Measurements from ENCODE around the gene SHROOM3. TPM values are rescaled to one million over a fixed set of nuclear protein-coding genes. Genes with fewer than 3 reads are reported as not detected.
A peak's percentile ranks its signal among the peaks of the same experiment; 100 is the strongest.

The SHROOM3 gene
- total RNA-seq, 1 experiment from 2014 or later = 27.6 TPM

DNA sequence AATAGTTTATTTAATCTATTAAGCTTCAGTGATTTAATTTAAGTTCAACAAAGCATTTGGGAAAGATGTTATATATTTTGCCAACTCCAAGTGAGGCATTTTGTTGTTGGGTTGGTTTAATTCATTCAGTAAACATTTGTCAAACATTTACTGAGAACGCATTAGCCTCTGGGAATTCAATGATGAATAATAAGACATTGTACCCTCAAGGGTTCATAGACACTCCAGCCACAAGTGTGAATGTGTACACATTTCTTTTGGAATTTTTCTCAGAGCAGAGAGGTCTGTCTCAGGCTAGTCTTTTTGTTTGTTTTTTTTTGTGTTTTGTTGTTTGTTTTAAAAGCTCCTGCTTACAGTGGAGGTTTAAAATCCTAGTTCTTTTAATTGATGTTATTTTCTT lies 259.0 kb downstream of the SHROOM3 start:
- Mint-ChIP-seq H3K36me3 (ENCODE audit: insufficient read depth in 1 of 3, low read depth in 3 of 3) (peaks cover 0 to 6% (median 3%) of the 10 kb centered on the region in 3 experiments; a peak in 1 of 7 replicates), H3K27ac (peak overlapping the region in 2 of 3 experiments; percentile 40 to 51; a peak in 3 of 7 replicates), H3K4me1 (peaks cover 64 to 70% of the 10 kb centered on the region in 2 experiments), H3K9me3 (no peaks in the 10 kb centered on the region), H3K4me3 (no peak overlapping the region), H3K27me3 (ENCODE audit: low read depth) (no peaks in the 10 kb centered on the region)
- Histone ChIP-seq H2BK5ac (ENCODE audit: insufficient read length, low read length) (no peak overlapping the region), H3K9me3 (ENCODE audit: control insufficient read depth, low read depth, low read length) (no peaks in the 10 kb centered on the region), H3K23me2 (ENCODE audit: insufficient read length, low read depth, low read length, poor library complexity, severe bottlenecking) (peaks cover 8% of the 10 kb centered on the region), H3K18ac (ENCODE audit: insufficient read length, low read depth, low read length) (no peak overlapping the region), H3K14ac (ENCODE audit: insufficient read depth, low read length) (no peak overlapping the region), H2AK5ac (ENCODE audit: insufficient read length, low read length) (no peak overlapping the region), H3K4me1 (ENCODE audit: insufficient read depth, low read length) (peaks cover 34% of the 10 kb centered on the region), H2BK12ac (ENCODE audit: insufficient read length, low read depth, low read length) (no peak overlapping the region), H3K23ac (ENCODE audit: insufficient read length, low read depth, low read length) (no peak overlapping the region), H3K27me3 (ENCODE audit: insufficient read depth, low read length) (no peaks in the 10 kb centered on the region; the same call in 1 of the 2 replicates), H3K9ac (ENCODE audit: extremely low read depth, insufficient read length, low read length) (no peak overlapping the region), H2AFZ (ENCODE audit: low read length) (no peak overlapping the region), H4K91ac (ENCODE audit: insufficient read length, low read depth, low read length) (no peak overlapping the region), H3K4ac (ENCODE audit: low read depth, low read length) (no peak overlapping the region), H4K8ac (replicated peaks; ENCODE audit: insufficient read length, low read depth, low read length) (no peak overlapping the region), H2BK120ac (ENCODE audit: low read depth, low read length, poor library complexity, severe bottlenecking) (no peak overlapping the region), H3K4me2 (ENCODE audit: insufficient read depth, insufficient read length, low read length) (no peak overlapping the region), H2BK15ac (ENCODE audit: low read depth, low read length) (no peak overlapping the region), H4K5ac (ENCODE audit: insufficient read length, low read depth, low read length) (no peak overlapping the region), H3K79me1 (ENCODE audit: insufficient read depth, low read depth, low read length, poor library complexity, severe bottlenecking) (peaks cover 10% of the 10 kb centered on the region), H3K27ac (ENCODE audit: insufficient read length, low read depth, low read length) (no peak overlapping the region), H3K56ac (ENCODE audit: insufficient read length, low read depth, low read length) (no peak overlapping the region), H4K20me1 (ENCODE audit: control insufficient read depth, insufficient read depth, insufficient read length) (no peaks in the 10 kb centered on the region), H3T11ph (ENCODE audit: low read length) (no peak overlapping the region), H2BK20ac (ENCODE audit: low read depth, low read length, poor library complexity, severe bottlenecking) (no peak overlapping the region), H3K79me2 (ENCODE audit: insufficient read depth, low read length) (peaks cover 34% of the 10 kb centered on the region; the same call in 1 of the 2 replicates)
- TF ChIP-seq, protein P1, sequence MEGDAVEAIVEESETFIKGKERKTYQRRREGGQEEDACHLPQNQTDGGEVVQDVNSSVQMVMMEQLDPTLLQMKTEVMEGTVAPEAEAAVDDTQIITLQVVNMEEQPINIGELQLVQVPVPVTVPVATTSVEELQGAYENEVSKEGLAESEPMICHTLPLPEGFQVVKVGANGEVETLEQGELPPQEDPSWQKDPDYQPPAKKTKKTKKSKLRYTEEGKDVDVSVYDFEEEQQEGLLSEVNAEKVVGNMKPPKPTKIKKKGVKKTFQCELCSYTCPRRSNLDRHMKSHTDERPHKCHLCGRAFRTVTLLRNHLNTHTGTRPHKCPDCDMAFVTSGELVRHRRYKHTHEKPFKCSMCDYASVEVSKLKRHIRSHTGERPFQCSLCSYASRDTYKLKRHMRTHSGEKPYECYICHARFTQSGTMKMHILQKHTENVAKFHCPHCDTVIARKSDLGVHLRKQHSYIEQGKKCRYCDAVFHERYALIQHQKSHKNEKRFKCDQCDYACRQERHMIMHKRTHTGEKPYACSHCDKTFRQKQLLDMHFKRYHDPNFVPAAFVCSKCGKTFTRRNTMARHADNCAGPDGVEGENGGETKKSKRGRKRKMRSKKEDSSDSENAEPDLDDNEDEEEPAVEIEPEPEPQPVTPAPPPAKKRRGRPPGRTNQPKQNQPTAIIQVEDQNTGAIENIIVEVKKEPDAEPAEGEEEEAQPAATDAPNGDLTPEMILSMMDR (conservative IDR thresholded peaks at IDR 0.05) = no peak
- DNase-seq = no peak
- WGBS (ENCODE audit: extremely low coverage, insufficient read length, low lambda C conversion rate) = no CpG with 5 or more reads among the region's 1 CpG
